GM12865 (cell line): Measurements from ENCODE around the gene ATG2A.

Experiments
- DNase-seq: peaks from one replicate; pipeline ENCODE4 v3.0.0; 2010; ENCODE audit warnings: low read depth
- H3K4me3 ChIP-seq: 2 replicates; pipeline ENCODE4 v1.5.1; 2011; ENCODE audit warnings: mild to moderate bottlenecking, low read depth, low read length, control low read depth
- CTCF ChIP-seq: IDR thresholded peaks from 2 replicates; pipeline ENCODE4 v1.5.1; 2011; ENCODE audit warnings: low read length, control low read depth, low read depth, inconsistent platforms; ENCODE audit not compliant: insufficient read depth; ENCODE audit errors: missing control alignments

Gene ATG2A

GRCh38 chr11:64947208-64947814, 30.3 kb upstream of the ATG2A start:
- no peak overlapping the region for H3K4me3 ChIP-seq
- no peak for TF ChIP-seq CTCF
- no peak for DNase-seq

GRCh38 chr11:64936539-64936938, 19.5 kb upstream of the ATG2A start:
- H3K4me3 ChIP-seq = no peak overlapping the region
- no peak for TF ChIP-seq CTCF
- no peak for DNase-seq

GRCh38 chr11:64935359-64936081, 18.5 kb upstream of the ATG2A start, which contains the start of gene GPHA2:
TSS of gene GPHA2 (minus strand) at chr11:64935893. CDS start at chr11:64935460, 433 bp downstream.
- no peak for DNase-seq
- no peak within 1 kb of the TSS for H3K4me3 ChIP-seq
- TF ChIP-seq CTCF = no peak

- TF ChIP-seq CTCF = no peak
- no peak overlapping the region for H3K4me3 ChIP-seq
- DNase-seq = no peak
Measured at GRCh38 chr11:64934682-64935358, 17.8 kb upstream of the ATG2A start.

GRCh38 chr11:64933935-64934681, 17.1 kb upstream of the ATG2A start:
- H3K4me3 ChIP-seq = no peak overlapping the region

More at GRCh38 chr11:64933935-64934681, 17.1 kb upstream of the ATG2A start:
- DNase-seq = no peak
- TF ChIP-seq CTCF = no peak
